HG03135 (cell line): ENCODE results near the gene KRTAP5-9.
"Not testable (repeated sequence)": the region's sequence is repeated elsewhere in the genome, so short reads cannot be mapped to it uniquely, and the experiment has no call there.

Source experiments
- ATAC-seq: cut with Tn5 transposase; IDR thresholded peaks from one replicate; pipeline ENCODE4 v1.9.1; 2021; ENCODE audit warnings: mild to moderate bottlenecking, moderate library complexity; ENCODE audit not compliant: unreplicated experiment

The KRTAP5-9 gene

DNA sequence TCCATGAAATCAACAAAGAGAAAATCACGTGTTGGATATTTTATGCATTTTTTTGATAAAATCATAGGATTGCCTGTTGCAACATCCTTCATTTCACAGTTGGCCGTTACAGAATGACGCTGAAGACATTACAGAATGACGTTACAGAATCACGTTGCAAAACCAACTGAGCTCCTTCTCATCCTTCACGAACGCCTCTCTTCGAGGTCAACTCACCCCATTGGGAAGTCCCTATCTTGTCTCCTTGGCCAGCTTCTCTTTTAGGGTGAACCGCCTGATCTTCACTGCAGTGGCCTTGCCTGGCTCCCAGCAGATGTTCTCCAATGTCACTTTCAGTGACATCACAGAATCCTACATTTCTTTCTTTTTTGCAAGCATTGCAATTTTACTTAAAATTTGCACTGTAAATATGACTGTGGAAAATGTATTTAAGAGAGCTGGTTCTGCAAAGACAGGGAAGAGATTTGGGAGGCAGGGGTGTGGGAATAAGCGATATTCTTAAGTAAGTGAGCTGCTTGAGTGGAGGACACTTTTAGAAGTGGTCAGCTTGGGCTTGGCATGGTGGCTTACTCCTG, 16.1 kb upstream of the KRTAP5-9 start:
- ATAC-seq, result no peak

DNA sequence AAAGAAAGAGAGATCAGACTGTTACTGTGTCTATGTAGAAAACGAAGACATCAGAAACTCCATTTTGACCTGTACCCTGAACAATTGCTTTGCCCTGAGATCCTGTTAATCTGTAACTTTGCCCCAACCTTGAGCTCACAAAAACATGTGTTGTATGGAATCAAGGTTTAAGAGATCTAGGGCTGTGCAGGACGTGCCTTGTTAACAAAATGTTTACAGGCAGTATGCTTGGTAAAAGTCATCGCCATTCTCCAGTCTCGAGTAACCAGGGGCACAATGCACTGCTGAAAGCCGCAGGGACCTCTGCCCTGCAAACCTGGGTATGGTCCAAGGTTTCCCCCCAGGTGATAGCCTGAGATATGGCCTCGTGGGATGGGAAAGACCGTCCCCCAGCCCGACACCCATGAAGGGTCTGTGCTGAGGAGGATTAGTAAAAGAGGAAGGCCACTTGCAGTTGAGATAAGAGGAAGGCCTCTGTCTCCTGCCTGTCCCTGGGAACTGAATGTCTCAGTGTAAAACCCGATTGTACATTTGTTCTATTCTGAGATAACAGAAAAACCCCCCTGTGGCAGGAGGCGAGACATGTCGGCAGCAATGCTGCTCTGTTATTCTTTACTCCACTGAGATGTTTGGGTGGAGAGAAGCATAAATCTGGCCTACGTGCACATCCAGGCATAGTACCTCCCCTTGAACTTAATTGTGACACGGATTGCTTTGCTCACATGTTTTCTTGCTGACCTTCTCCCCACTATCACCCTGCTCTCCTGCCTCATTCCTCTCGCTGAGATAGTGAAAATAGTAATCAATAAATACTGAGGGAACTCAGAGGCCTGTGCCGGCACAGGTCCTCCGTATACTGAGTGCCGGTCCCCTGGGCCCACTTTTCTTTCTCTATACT, 13.3 kb upstream of the KRTAP5-9 start:
- not testable (repeated sequence) for ATAC-seq

DNA sequence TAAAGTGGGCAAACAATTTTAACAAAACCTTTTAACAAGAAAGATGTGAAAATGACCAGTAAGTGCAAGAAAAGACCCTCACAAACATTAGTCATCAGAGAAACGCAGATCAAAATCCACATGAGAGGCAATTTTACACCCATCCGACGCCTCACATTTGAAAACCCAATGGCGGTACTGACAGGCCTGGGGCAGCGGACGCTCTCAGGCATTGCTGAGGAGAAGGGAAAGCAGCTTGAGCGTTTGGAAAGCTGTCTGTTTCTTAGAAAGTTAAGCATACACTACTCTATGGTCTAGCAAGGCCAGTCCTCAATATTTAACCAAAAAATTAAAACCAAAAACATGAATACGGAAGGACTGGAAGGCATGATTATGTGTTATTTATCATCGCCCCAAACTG, 12.4 kb upstream of the KRTAP5-9 start:
- ATAC-seq, result no peak

DNA sequence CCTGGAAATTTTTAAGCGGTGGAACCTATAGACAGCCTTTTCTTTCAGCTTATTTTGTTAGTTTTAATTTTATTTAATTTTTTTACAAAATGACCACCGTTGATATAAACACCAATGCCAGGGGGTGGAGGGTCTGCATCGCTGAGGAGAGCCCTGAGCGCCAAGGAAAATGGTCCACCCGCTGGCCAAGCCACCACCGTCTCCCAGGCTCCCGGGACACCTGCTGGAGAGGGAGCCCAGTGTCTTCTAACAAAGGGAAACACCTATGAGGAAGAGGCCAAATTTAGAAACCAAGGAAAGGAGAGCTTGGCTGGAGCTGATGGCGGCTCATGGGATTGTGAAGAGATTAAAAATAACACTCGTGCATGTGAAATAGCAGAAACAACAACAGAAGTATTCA, 10.7 kb upstream of the KRTAP5-9 start:
- no peak for ATAC-seq

DNA sequence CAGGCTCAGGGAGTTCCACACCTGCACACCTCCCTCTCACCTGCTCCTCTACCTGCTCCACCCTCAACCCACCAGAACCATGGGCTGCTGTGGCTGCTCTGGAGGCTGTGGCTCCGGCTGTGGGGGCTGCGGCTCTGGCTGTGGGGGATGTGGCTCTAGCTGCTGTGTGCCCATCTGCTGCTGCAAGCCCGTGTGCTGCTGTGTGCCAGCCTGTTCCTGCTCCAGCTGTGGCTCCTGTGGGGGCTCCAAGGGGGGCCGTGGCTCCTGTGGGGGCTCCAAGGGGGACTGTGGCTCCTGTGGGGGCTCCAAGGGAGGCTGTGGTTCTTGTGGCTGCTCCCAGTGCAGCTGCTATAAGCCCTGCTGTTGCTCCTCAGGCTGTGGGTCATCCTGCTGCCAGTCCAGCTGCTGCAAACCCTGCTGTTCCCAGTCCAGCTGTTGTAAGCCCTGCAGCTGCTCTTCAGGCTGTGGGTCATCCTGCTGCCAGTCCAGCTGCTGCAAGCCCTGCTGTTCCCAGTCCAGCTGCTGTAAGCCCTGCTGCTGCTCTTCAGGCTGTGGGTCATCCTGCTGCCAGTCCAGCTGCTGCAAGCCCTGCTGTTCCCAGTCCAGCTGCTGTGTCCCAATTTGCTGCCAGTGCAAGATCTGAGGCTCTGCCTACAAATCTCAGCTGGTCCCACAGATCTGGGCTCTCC, 10.1 kb upstream of the KRTAP5-9 start, which contains the start of gene KRTAP5-8:
Gene KRTAP5-8, plus strand, starts transcription at position 49 of the 689 bp plus-strand sequence. Its CDS starts 31 bp downstream, at position 80.
- not testable (repeated sequence) for ATAC-seq

DNA sequence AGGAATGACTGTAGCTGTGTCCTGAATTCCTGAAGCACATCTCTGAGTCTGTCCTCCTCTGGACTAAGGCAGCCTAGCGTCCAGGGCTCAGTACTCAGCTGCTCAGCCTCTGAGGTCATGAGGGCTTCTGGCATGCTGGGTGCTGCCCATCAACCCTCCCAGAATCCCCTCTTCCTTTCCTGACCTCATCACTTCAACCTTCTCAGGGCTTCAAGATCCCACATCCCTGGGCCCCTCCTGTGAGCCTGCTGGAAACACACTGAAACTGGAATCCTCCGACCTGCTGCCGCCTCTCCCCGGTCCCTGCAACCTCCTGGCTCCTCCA, 9.6 kb upstream of the KRTAP5-9 start:
- no peak for ATAC-seq

DNA sequence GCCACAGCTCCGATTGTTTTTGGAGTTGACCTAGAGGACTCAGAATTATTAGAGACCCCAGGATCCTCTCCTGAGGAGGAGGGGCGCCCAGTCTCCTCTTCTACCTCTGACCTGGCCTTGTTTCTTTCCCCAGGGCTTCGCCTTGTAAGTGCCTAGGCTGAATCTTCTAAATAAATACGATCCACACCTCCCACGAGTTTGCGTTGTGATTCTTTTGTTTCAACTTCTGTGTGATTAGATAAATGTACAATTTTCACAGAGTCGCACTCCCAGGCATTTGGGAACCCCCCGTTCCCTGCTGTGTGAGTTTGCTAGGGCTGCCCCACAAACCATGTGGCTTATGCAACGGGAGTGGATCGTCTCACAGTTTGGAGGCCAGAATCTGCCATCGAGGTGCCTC, 9.2 kb upstream of the KRTAP5-9 start:
- ATAC-seq, result no peak

DNA sequence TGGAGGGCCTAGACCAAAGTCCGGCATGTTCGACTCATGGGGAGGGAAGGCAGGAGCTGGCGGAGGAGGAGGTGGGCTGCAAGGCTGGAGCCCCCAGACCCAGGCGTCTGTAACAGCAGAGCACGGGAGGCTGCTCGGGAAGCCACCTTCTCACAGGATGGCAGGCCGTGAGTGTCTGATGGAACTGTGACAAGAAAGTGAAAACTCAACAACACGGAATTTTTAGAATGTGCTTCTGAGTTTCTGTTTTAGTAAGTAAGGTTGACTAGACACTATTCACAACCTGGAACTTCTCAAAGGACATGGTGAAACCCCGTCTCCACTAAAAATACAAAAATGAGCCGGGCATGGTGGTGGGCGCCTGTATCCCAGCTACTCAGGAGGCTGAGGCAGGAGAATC, 8.2 kb upstream of the KRTAP5-9 start:
- ATAC-seq, result not testable (repeated sequence)

DNA sequence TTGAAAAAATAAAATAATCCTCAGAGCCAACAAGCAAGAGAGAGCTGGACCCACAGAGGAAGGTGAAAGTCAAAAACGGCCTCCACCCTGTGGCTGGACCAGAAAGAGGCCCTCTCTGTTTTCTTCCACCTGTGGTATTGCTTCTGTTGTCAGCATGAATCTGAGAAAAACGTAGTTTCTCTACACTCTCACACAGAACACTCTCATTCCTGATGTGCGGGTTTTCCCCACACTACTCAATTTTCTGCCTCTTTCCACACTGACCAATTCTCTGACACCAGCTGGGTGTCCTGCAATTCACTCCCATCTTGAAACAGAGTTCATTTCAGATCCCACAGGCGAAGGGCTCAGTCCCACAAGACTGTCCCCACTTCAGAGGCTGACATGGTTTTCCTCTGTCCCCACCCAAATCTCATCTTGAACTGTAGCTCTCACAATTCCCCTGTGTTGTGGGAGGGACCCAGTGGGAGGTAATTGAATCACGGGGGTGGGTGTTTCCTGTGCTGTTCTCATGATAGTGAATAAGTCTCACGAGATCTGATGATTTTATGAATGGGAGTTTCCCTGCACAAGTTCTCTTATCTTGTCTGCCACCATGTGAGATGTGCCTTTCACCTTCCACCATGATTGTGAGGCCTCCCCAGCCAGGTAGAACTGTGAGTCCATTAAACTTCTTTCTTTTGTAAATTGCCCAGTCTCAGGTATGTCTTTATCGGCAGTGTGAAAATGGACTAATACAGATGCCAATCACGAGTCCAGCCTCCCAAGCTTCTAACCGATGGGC, 7.5 kb upstream of the KRTAP5-9 start:
- ATAC-seq, result not testable (repeated sequence)

DNA sequence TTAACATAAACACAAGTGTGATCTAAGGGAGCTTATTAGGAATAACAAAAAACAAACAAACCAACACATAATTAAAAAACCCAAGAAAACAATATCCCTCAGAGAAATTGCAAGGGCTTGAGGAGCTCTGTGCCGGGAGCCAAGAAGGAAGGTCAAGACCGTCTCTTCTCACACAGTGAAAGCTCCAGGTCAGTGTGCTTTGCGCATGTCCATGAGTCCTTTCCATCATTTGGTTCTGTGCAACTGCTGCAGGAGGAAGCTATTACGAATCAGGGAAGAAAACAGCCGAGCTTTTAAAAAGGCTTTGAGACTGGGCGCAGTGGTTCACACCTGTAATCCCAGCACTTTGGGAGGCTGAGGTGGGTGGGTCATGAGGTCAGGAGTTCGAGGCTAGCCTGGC, 5.8 kb upstream of the KRTAP5-9 start:
- no peak for ATAC-seq

DNA sequence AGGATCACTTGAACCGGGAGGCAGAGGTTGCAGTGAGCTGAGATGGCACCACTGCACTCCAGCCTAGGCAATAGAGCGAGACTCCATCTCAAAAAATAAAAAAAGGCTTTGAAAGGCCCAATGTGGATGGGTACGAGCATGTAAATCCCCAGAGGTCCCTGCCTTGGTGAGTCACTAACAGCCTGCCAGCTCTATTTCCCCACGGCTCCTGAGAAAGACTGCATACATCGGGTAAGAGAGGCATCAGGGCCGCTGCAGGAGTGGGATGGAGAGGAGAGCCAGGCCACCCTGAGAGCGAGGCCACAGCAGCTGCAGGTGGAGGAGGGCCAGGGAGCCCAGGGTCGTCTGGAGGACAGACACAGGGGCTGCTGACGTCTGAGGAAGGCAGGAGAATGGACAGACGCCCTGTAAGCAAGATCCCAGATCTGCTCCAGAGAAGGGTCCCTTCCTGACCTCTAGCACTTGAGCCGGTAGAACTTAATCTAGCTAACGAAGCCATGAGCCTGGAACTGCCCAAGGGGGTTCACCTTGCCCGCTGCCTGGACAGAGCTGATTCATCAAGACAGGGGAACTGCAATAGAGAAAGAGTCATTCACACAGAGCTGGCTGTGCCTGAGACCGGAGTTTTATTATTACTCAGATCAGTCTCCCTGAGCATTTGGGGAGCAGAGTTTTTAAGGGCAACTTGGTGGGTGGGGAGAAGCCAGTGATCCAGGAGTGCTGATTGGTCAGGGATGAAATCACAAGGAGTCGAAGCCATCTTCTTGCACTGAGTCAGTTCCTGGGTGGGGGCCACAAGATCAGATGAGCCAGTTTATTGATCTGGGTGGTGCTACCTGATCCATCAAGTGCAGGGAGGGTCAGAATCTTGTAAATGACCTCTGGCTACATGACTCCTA, 5.1 kb upstream of the KRTAP5-9 start:
- no peak for ATAC-seq

DNA sequence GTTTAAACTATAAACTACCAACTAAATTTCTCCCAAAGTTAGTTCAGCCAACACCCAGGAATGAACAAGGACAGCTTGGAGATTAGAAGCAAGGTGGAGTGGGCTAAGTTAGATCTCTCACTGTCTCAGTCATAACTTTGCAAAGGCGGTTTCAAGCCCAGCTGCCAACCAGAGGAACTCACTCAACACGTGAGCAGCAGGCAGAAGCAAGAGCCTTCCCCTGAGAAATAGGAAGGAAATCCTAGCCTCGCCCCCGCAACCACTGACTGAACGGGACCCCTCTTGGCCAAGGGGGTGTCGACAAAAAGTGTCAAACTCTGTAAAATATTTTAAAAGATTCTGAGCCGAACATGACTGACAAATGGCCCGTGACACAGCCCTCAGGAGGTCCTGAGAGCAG, 4.4 kb upstream of the KRTAP5-9 start:
- no peak for ATAC-seq

DNA sequence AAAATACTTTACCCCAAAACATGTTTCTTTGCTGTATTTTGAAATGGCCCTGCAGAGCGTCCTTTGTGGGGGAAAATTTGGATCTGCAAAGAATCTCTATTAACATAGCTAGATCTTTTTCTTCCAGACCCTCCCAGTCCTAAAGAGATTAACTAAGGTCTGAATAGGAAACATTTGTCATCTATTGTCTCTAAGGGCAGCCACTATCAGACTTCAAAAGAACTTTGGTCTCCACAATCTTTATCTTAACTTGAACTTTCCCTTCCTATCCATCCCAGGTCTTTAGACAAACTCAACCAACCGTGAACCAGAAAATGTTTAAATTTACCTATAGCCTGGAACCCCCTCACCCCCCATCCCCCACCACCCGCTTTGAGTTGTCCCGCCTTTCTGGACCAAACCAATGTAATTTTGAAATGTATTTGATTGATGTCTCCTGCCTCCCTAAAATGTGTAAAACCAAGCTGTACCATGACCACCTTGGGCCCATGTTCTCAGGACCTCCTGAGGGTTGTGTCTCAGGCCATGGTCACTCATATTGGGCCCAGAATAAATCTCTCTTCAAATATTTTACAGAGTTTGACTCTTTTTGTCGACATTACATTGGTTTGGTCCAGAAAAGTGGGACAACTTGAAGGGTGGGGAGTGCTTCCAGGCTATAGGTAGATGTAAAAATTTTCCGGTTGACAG, 3.5 kb upstream of the KRTAP5-9 start:
- no peak for ATAC-seq

DNA sequence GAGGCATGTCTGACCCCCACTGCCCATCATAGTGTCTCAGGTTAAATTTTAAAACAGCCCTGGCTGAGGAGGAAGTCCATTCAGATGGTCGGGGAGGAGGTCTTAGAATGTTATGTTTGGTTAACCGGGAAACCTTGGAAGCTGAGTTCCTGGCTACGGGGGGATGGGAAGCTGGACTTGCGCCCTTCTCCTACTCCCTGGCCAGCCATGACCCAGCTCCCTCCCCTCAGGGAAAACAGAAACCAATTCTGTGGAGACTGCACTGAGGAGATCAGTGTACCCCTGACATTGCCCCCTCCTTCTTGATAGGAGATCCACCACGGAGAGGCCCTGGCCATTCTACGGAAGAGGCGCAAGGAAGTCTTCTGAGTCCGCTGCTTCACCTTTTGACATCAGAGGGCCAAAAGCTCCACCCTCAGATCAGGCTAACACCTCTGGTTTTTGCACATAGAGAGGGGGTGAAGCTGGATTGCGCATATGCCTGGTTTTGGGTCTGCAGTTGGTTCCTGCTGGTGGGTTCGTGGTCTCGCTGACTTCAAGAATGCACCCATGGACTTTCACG, 2.7 kb upstream of the KRTAP5-9 start:
- no peak for ATAC-seq

DNA sequence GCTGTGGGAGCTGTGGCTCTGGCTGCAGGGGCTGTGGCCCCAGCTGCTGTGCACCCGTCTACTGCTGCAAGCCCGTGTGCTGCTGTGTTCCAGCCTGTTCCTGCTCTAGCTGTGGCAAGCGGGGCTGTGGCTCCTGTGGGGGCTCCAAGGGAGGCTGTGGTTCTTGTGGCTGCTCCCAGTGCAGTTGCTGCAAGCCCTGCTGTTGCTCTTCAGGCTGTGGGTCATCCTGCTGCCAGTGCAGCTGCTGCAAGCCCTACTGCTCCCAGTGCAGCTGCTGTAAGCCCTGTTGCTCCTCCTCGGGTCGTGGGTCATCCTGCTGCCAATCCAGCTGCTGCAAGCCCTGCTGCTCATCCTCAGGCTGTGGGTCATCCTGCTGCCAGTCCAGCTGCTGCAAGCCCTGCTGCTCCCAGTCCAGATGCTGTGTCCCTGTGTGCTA, 514 bp downstream of the KRTAP5-9 start:
- ATAC-seq, result no peak

DNA sequence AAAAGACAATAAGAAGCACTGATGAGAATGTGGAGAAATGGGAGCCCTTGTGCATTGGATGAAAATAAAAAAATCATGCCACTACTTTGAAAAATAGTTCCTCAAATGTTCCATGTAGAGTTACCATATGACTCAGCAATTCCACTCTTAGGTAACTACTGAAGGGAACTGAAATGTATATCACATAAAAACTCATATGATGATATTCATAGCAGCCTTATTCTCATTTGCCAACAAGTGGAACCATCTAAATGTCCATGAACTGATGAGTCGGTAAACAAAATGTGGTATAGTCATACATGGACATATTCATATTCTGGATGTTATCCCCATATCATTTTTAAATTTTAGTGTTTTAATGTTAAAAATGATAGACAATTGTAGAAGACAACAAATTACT, 3.5 kb downstream of the KRTAP5-9 start:
- no peak for ATAC-seq

DNA sequence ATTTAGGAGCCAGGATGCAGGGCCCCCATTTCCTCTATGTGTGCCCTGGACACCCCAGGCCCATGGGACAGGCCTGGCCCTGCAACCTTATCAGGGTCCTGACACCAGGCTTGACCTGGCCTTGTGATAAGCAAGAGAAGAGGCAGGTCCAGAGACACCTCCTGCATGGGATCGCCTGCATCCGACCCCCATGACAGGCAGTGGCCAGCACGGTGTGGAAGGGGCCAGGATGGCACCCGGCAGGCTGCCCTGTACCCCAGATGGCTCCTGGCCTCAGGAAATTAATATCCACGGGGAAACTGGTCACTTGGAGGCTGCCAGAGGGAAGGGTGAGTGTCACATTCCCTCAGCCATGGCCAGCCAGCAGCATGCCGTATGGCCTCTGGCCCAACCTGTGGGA, 6.8 kb downstream of the KRTAP5-9 start:
- no peak for ATAC-seq

DNA sequence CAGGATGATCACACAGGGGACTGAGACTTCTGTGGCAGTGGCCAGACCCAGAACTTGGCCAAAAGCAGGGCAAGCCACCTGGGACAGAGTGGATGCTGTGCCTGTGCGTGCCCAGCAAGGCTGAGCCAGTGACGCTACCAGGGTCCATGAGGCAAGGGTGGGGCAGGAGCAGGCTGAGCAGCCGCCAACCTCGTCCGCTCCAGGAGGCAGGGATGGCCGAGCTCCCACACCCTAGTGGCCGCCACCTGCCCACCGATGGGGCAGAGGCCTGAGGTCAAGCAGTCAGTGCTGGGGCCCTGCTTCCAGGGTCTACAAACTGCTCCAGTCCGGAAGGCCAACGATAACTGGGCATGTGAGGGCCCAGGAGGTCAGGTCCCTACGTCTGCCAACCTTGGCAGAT, 7.3 kb downstream of the KRTAP5-9 start:
- no peak for ATAC-seq

DNA sequence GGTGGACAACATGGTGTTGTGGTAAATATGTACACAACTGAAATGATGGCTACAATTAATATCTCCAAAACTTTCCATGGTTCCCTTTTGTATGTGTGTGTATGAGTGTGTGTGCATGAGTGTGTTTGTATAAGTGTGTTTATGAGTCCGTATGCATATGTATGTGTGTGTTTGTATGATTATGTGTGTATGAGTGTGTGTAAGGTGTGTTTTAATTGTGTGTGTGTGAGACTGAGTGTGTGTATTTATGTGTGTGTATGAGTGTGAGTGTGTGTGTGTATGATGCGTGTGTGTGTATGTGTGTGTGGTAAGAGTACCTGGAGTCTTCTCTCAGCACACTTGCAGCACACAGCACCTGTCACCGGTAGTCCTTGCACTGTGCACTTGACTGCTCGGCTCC, 7.8 kb downstream of the KRTAP5-9 start:
- ATAC-seq, result no peak
